Measurements from ENCODE around the gene MIA3. TPM values are rescaled to one million over a fixed set of nuclear protein-coding genes. Genes with fewer than 3 reads are reported as not detected.

Gene MIA3
- total RNA-seq, 1 donor from 2014 or later, result 48.5 TPM

GRCh38 chr1:222620566-222620965 lies 2.7 kb downstream of the MIA3 start:
- peaks cover 15% of the 10 kb centered on the region for H3K4me1 Mint-ChIP-seq (ENCODE audit: unreplicated experiment)
- peaks cover 11% of the 10 kb centered on the region for H3K36me3 Mint-ChIP-seq (ENCODE audit: low read depth, unreplicated experiment)
- no peak overlapping the region for H3K27ac Mint-ChIP-seq (ENCODE audit: unreplicated experiment)
- no peaks in the 10 kb centered on the region for H3K27me3 Mint-ChIP-seq (ENCODE audit: unreplicated experiment)
- no peak overlapping the region for H3K4me3 Mint-ChIP-seq (ENCODE audit: unreplicated experiment)
- no peaks in the 10 kb centered on the region for H3K9me3 Mint-ChIP-seq (ENCODE audit: unreplicated experiment)
- DNase-seq (ENCODE audit: low spot score), result no peak
- no peak for TF ChIP-seq CTCF (IDR thresholded peaks at IDR 0.05; ENCODE audit: unreplicated experiment)

- H3K4me3 Mint-ChIP-seq (ENCODE audit: unreplicated experiment), result no peak overlapping the region
- no peak for TF ChIP-seq CTCF (IDR thresholded peaks at IDR 0.05; ENCODE audit: unreplicated experiment)
- H3K27me3 Mint-ChIP-seq (ENCODE audit: unreplicated experiment), result no peaks in the 10 kb centered on the region
- H3K36me3 Mint-ChIP-seq (ENCODE audit: low read depth, unreplicated experiment), result peaks cover 21% of the 10 kb centered on the region
- no peaks in the 10 kb centered on the region for H3K9me3 Mint-ChIP-seq (ENCODE audit: unreplicated experiment)
- H3K4me1 Mint-ChIP-seq (ENCODE audit: unreplicated experiment), result peaks cover 12% of the 10 kb centered on the region
- H3K27ac Mint-ChIP-seq (ENCODE audit: unreplicated experiment), result no peak overlapping the region
- no peak for DNase-seq (ENCODE audit: low spot score)
These were observed 4.9 kb downstream of the MIA3 start for GRCh38 chr1:222622765-222623164.

- no peak for TF ChIP-seq CTCF (IDR thresholded peaks at IDR 0.05; ENCODE audit: unreplicated experiment)
- H3K27ac Mint-ChIP-seq (ENCODE audit: unreplicated experiment), result no peak overlapping the region
- no peak overlapping the region for H3K4me3 Mint-ChIP-seq (ENCODE audit: unreplicated experiment)
- H3K36me3 Mint-ChIP-seq (ENCODE audit: low read depth, unreplicated experiment), result peaks cover 28% of the 10 kb centered on the region
- DNase-seq (ENCODE audit: low spot score), result no peak
- no peaks in the 10 kb centered on the region for H3K9me3 Mint-ChIP-seq (ENCODE audit: unreplicated experiment)
- no peaks in the 10 kb centered on the region for H3K27me3 Mint-ChIP-seq (ENCODE audit: unreplicated experiment)
- H3K4me1 Mint-ChIP-seq (ENCODE audit: unreplicated experiment), result peaks cover 12% of the 10 kb centered on the region
These were observed 5.6 kb downstream of the MIA3 start for GRCh38 chr1:222623458-222623857.

GRCh38 chr1:222624214-222624613 lies 6.3 kb downstream of the MIA3 start:
- Mint-ChIP-seq H3K4me1 (ENCODE audit: unreplicated experiment) (peaks cover 7% of the 10 kb centered on the region), H3K27ac (ENCODE audit: unreplicated experiment) (no peak overlapping the region), H3K9me3 (ENCODE audit: unreplicated experiment) (no peaks in the 10 kb centered on the region), H3K36me3 (ENCODE audit: low read depth, unreplicated experiment) (peaks cover 34% of the 10 kb centered on the region), H3K4me3 (ENCODE audit: unreplicated experiment) (no peak overlapping the region), H3K27me3 (ENCODE audit: unreplicated experiment) (peaks cover under 1% of the 10 kb centered on the region)
- DNase-seq (ENCODE audit: low spot score), result no peak
- no peak for TF ChIP-seq CTCF (IDR thresholded peaks at IDR 0.05; ENCODE audit: unreplicated experiment)

- no peak overlapping the region for H3K4me3 Mint-ChIP-seq (ENCODE audit: unreplicated experiment)
- peaks cover 39% of the 10 kb centered on the region for H3K36me3 Mint-ChIP-seq (ENCODE audit: low read depth, unreplicated experiment)
- DNase-seq (ENCODE audit: low spot score), result no peak
- H3K27ac Mint-ChIP-seq (ENCODE audit: unreplicated experiment), result no peak overlapping the region
- H3K9me3 Mint-ChIP-seq (ENCODE audit: unreplicated experiment), result no peaks in the 10 kb centered on the region
- TF ChIP-seq CTCF (IDR thresholded peaks at IDR 0.05; ENCODE audit: unreplicated experiment), result no peak
- peaks cover 3% of the 10 kb centered on the region for H3K27me3 Mint-ChIP-seq (ENCODE audit: unreplicated experiment)
- no peaks in the 10 kb centered on the region for H3K4me1 Mint-ChIP-seq (ENCODE audit: unreplicated experiment)
These were observed 9.3 kb downstream of the MIA3 start for GRCh38 chr1:222627232-222627631.

All from endothelial cell (in vitro differentiated cells).